ENCODE results near the gene ALDOC.

The ALDOC gene

DNA sequence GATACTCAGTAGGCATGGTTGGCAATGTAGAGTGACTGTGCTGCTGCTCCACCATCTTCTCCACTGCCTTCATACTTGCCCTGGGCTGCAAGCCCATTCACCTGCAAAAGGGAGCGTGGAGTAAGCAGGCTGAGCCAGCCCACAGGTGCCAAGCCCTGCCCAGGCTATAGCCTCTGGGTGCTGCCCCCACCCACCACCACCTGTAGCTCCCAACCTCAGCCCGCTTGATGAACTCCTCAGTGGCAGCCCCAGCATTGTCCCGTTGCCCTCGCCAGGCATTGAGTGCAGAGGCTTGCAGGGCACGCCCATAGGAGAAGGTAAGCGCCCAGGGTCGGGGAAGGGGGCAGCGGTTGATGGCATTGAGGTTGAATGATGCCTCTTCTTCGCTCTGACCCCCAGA is 3.2 kb downstream of the ALDOC start:
- H3K9me3 ChIP-seq (replicated peaks; ENCODE audit: insufficient read depth, low read length): no peaks in the 10 kb centered on the region
- H3K4me3 ChIP-seq (ENCODE audit: low read length): no peak overlapping the region
- no peak for DNase-seq
- H3K27me3 ChIP-seq (replicated peaks; ENCODE audit: insufficient read depth, low read length): no peaks in the 10 kb centered on the region
- H4K20me1 ChIP-seq (ENCODE audit: insufficient read depth, low read length): no peaks in the 10 kb centered on the region; the same call in 1 of the 2 replicates
- no peak overlapping the region for H2AFZ ChIP-seq (ENCODE audit: low read length)
- 0 out of 2 replicates have a peak, but pooled peaks cover 23% of the 10 kb centered on the region for H3F3A ChIP-seq (ENCODE audit: insufficient read depth, low read length)
- H3K36me3 ChIP-seq (replicated peaks; ENCODE audit: insufficient read depth, low read length): no peaks in the 10 kb centered on the region
- H3K9ac ChIP-seq (ENCODE audit: low read length): no peak overlapping the region
- no peak overlapping the region for H3K4me2 ChIP-seq (ENCODE audit: low read depth, low read length)
- H3K79me2 ChIP-seq (ENCODE audit: low read length): peaks cover 28% of the 10 kb centered on the region
- TF ChIP-seq EZH2phosphoT487 (IDR thresholded peaks at IDR 0.05; ENCODE audit: low read length) (no peak), EZH2 (optimal IDR thresholded peaks at IDR 0.05; ENCODE audit: low read depth, low read length) (no peak)
- TF ChIP-seq, protein P1, sequence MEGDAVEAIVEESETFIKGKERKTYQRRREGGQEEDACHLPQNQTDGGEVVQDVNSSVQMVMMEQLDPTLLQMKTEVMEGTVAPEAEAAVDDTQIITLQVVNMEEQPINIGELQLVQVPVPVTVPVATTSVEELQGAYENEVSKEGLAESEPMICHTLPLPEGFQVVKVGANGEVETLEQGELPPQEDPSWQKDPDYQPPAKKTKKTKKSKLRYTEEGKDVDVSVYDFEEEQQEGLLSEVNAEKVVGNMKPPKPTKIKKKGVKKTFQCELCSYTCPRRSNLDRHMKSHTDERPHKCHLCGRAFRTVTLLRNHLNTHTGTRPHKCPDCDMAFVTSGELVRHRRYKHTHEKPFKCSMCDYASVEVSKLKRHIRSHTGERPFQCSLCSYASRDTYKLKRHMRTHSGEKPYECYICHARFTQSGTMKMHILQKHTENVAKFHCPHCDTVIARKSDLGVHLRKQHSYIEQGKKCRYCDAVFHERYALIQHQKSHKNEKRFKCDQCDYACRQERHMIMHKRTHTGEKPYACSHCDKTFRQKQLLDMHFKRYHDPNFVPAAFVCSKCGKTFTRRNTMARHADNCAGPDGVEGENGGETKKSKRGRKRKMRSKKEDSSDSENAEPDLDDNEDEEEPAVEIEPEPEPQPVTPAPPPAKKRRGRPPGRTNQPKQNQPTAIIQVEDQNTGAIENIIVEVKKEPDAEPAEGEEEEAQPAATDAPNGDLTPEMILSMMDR (IDR thresholded peaks at IDR 0.05; ENCODE audit: low read length): no peak
- H3K9me2 ChIP-seq (replicated peaks; ENCODE audit: insufficient read depth, low read length): no peaks in the 10 kb centered on the region
- H3K27ac ChIP-seq (ENCODE audit: low read length): no peak overlapping the region
- H3K4me1 ChIP-seq (ENCODE audit: low read length): peaks cover 15% of the 10 kb centered on the region

GRCh38 chr17:28573040-28573380 is 3.7 kb downstream of the ALDOC start:
- Histone ChIP-seq H3F3A (ENCODE audit: insufficient read depth, low read length) (0 out of 2 replicates have a peak, but pooled peaks cover 21% of the 10 kb centered on the region), H3K4me1 (ENCODE audit: low read length) (peaks cover 15% of the 10 kb centered on the region), H3K36me3 (replicated peaks; ENCODE audit: insufficient read depth, low read length) (no peaks in the 10 kb centered on the region), H3K27me3 (replicated peaks; ENCODE audit: insufficient read depth, low read length) (no peaks in the 10 kb centered on the region), H4K20me1 (ENCODE audit: insufficient read depth, low read length) (no peaks in the 10 kb centered on the region; the same call in 1 of the 2 replicates), H2AFZ (ENCODE audit: low read length) (no peak overlapping the region), H3K27ac (ENCODE audit: low read length) (no peak overlapping the region), H3K9me3 (replicated peaks; ENCODE audit: insufficient read depth, low read length) (no peaks in the 10 kb centered on the region), H3K79me2 (ENCODE audit: low read length) (peaks cover 32% of the 10 kb centered on the region), H3K4me2 (ENCODE audit: low read depth, low read length) (no peak overlapping the region), H3K9me2 (replicated peaks; ENCODE audit: insufficient read depth, low read length) (no peaks in the 10 kb centered on the region), H3K4me3 (ENCODE audit: low read length) (no peak overlapping the region), H3K9ac (ENCODE audit: low read length) (no peak overlapping the region)
- TF ChIP-seq, protein P1 (IDR thresholded peaks at IDR 0.05; ENCODE audit: low read length): no peak
- TF ChIP-seq EZH2phosphoT487 (IDR thresholded peaks at IDR 0.05; ENCODE audit: low read length) (no peak), EZH2 (optimal IDR thresholded peaks at IDR 0.05; ENCODE audit: low read depth, low read length) (no peak)
- DNase-seq: no peak

DNA sequence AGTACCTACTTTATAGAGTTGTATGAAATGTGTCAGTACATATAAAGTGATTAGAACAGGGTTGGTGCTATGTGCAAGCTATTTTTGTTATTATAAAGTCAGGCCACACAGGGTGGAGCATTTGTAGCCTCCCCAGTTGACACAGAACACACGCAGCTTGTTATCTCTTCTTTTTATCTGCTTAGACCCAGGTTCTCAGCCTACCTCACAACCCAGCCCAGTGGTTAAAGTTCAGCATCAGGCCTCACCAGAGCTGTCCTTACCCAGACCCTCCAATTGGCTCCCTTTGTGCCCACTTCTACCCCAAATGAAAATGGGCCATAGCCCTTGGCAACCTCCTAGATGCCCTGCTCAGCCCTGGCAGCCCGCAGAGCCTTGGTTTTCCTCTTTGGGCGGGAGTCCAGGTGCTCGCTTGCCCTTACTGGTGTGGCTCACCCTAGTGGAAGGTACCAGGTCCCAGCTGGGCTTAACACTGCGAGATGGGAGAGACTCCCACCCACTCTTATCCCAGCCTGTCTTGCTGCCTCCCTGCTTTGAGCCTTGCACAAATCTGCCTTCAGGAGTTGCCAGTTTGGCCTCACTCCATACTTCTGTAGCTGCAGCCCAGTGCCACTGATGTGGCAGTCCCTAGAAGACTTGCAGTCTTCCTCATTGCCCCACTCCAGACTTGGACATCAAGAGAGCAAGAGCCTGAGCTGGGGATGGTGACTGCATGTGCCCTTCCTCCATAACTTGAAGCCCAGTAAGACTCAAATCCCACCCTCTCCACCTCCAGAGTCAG is 4.2 kb downstream of the ALDOC start:
- Histone ChIP-seq H3K27me3 (replicated peaks; ENCODE audit: insufficient read depth, low read length) (no peaks in the 10 kb centered on the region), H3F3A (ENCODE audit: insufficient read depth, low read length) (0 out of 2 replicates have a peak, but pooled peaks cover 19% of the 10 kb centered on the region), H4K20me1 (ENCODE audit: insufficient read depth, low read length) (no peaks in the 10 kb centered on the region; the same call in 1 of the 2 replicates), H3K4me2 (ENCODE audit: low read depth, low read length) (peak overlapping the region; percentile 93), H3K4me3 (ENCODE audit: low read length) (peak overlapping the region; percentile 99), H3K9me2 (replicated peaks; ENCODE audit: insufficient read depth, low read length) (no peaks in the 10 kb centered on the region), H3K27ac (ENCODE audit: low read length) (peak overlapping the region; percentile 41; the same call in 1 of the 2 replicates), H2AFZ (ENCODE audit: low read length) (peak overlapping the region; percentile 95; the same call in 1 of the 2 replicates), H3K4me1 (ENCODE audit: low read length) (peaks cover 20% of the 10 kb centered on the region), H3K79me2 (ENCODE audit: low read length) (peaks cover 32% of the 10 kb centered on the region), H3K9me3 (replicated peaks; ENCODE audit: insufficient read depth, low read length) (no peaks in the 10 kb centered on the region), H3K9ac (ENCODE audit: low read length) (peak overlapping the region; percentile 92), H3K36me3 (replicated peaks; ENCODE audit: insufficient read depth, low read length) (no peaks in the 10 kb centered on the region)
- TF ChIP-seq EZH2phosphoT487 (IDR thresholded peaks at IDR 0.05; ENCODE audit: low read length) (no peak), EZH2 (optimal IDR thresholded peaks at IDR 0.05; ENCODE audit: low read depth, low read length) (no peak)
- TF ChIP-seq, protein P1 (IDR thresholded peaks at IDR 0.05; ENCODE audit: low read length): no peak
- no peak for DNase-seq
